Panc1 (cell line): Measurements from ENCODE around the gene TRIM31. TPM values are rescaled to one million over a fixed set of nuclear protein-coding genes. Genes with fewer than 3 reads are reported as not detected.

ENCODE experiments used
- ATAC-seq: fragments of 200-7000 bp; cut with Tn5 transposase; 2 replicates; pipeline ENCODE4 v1.9.1; 2020; ENCODE audit warnings: mild to moderate bottlenecking, moderate library complexity
- BruUV-seq: library from RNA; stranded (reverse); fragments of 400-500 nt; replicated peaks from 2 replicates; lab custom pipeline; 2021; lab: Mats Ljungman, UMichigan
- CTCF ChIA-PET: fragments of 300-600 bp; sonication (Branson Sonifier 250); formaldehyde crosslinking; loops from one replicate; lab custom pipeline; 2022; ENCODE audit warnings: antibody characterized with exemption; lab: Charles Lee
- POLR2A ChIA-PET: fragments of 300-600 bp; sonication (Branson Sonifier 250); formaldehyde crosslinking; loops from one replicate; lab custom pipeline; 2022; ENCODE audit warnings: antibody characterized with exemption; lab: Charles Lee
- DNase-seq: peaks from one replicate; pipeline ENCODE4 v3.0.0-alpha.2; 2010; ENCODE audit warnings: low read depth, low spot score
- H3K27ac ChIP-seq: 2 replicates; pipeline ENCODE4 v1.5.1; 2011; ENCODE audit warnings: mild to moderate bottlenecking, low read length, inconsistent platforms
- H3K27me3 ChIP-seq: fragments of 200-500 bp; sonication (Bioruptor generic); 2 replicates; pipeline ENCODE4 v1.6.0; 2014; ENCODE audit warnings: low read length, inconsistent platforms; ENCODE audit not compliant: control insufficient read depth, insufficient read depth
- H3K36me3 ChIP-seq: fragments of 200-500 bp; sonication (Bioruptor generic); 2 replicates; pipeline ENCODE4 v1.5.1; 2014; ENCODE audit warnings: inconsistent platforms, mild to moderate bottlenecking, low read length, moderate library complexity; ENCODE audit not compliant: control insufficient read depth, insufficient read depth
- H3K4me1 ChIP-seq: 2 replicates; pipeline ENCODE4 v1.5.1; 2011; ENCODE audit warnings: inconsistent platforms, mild to moderate bottlenecking, low read length, moderate library complexity; ENCODE audit not compliant: control insufficient read depth, insufficient read depth
- H3K4me3 ChIP-seq, 2 experiments: 2 replicates each; pipeline ENCODE4 v1.5.1; 2011 to 2012; ENCODE audit warnings: low read depth in 2 of 2, low read length in 2 of 2, mild to moderate bottlenecking in 2 of 2, inconsistent platforms in 1 of 2, moderate library complexity in 1 of 2
- H3K9me3 ChIP-seq: fragments of 200-500 bp; sonication (Bioruptor generic); 2 replicates; pipeline ENCODE4 v1.5.1; 2014; ENCODE audit warnings: low read depth, mild to moderate bottlenecking, inconsistent platforms, low read length, moderate library complexity; ENCODE audit not compliant: control insufficient read depth, insufficient read depth
- POLR2AphosphoS5 ChIP-seq: IDR thresholded peaks from 2 replicates; pipeline ENCODE4 v1.6.1; 2012; ENCODE audit warnings: mild to moderate bottlenecking, low read depth, low read length, moderate library complexity
- SIN3A ChIP-seq: IDR thresholded peaks from 2 replicates; pipeline ENCODE4 v1.6.1; 2012; ENCODE audit warnings: low read depth, mild to moderate bottlenecking, low read length, moderate library complexity, borderline replicate concordance; ENCODE audit not compliant: insufficient read depth
- TCF7L2 ChIP-seq: IDR thresholded peaks from 2 replicates; pipeline ENCODE4 v1.6.1; 2011; ENCODE audit warnings: mild to moderate bottlenecking, low read depth, low read length, inconsistent platforms
- in situ Hi-C: cut with HindIII; loops from 2 replicates; pipeline ENCODE4 v1.10.0; 2016; ENCODE audit warnings: low sequenced_read_pairs, low pct_unique_long_range_greater_than_20kb
- intact Hi-C: fragments of 100-400 bp; cut with micrococcal nuclease; formaldehyde crosslinking; loops from one replicate; pipeline ENCODE4 v1.10.0; 2022; ENCODE audit not compliant: unreplicated experiment
- total RNA-seq: library from RNA; stranded (reverse); gene quantifications from one replicate; pipeline ENCODE4 v1.2.1, GENCODE V29; 2021; ENCODE audit not compliant: unreplicated experiment
- TF ChIP-seq, protein P1 (sequence below), 2 experiments: IDR thresholded peaks; 2 replicates each; pipeline ENCODE4 v1.6.1; 2011 to 2012; ENCODE audit warnings: low read depth in 2 of 2, control low read depth in 1 of 2, low read length in 1 of 2, mild to moderate bottlenecking in 1 of 2, moderate library complexity in 1 of 2; ENCODE audit not compliant: insufficient read depth in 1 of 2
- TF ChIP-seq, protein P2 (sequence below): fragments of 450-650 bp; IDR thresholded peaks from 2 replicates; pipeline ENCODE4 v1.5.1; 2017; ENCODE audit warnings: mild to moderate bottlenecking

The TRIM31 gene
- total RNA-seq, 1 experiment from 2014 or later, result not detected

DNA sequence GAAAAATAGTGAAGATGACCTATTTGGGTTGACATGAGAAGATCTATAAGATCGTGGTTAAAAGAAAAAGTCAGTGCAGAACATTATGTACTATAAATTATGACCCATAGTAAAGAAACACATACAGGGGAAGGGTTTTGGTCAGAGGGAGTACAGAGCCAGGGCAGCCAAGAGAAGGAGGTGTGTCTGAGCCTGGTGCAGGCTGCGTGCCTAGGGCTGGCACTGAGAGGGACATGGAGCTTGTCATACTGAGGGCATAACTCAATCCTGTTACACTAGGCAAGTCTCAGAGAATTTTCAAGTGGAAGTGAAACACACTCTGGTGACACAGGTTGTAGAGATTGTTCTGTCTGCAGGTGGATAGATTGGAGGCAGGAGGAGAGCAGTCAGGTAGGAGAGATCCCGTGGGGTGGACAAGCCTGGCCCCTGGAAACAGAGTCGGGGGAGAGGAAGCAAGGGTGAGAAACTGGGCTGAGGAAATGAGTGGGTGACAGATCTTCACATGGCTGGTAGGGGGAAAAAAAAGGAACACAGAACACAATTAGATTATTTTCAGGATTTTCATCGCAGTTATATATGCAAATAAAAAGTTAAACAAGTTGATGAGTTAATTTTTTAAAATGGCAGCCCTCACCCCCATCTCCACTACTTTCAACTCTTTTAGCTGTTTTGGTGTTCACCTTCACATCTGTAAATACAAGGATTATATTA, 18.8 kb downstream of the TRIM31 start:
- TF ChIP-seq SIN3A (no peak), TCF7L2 (no peak), POLR2AphosphoS5 (no peak)
- TF ChIP-seq, protein P1, sequence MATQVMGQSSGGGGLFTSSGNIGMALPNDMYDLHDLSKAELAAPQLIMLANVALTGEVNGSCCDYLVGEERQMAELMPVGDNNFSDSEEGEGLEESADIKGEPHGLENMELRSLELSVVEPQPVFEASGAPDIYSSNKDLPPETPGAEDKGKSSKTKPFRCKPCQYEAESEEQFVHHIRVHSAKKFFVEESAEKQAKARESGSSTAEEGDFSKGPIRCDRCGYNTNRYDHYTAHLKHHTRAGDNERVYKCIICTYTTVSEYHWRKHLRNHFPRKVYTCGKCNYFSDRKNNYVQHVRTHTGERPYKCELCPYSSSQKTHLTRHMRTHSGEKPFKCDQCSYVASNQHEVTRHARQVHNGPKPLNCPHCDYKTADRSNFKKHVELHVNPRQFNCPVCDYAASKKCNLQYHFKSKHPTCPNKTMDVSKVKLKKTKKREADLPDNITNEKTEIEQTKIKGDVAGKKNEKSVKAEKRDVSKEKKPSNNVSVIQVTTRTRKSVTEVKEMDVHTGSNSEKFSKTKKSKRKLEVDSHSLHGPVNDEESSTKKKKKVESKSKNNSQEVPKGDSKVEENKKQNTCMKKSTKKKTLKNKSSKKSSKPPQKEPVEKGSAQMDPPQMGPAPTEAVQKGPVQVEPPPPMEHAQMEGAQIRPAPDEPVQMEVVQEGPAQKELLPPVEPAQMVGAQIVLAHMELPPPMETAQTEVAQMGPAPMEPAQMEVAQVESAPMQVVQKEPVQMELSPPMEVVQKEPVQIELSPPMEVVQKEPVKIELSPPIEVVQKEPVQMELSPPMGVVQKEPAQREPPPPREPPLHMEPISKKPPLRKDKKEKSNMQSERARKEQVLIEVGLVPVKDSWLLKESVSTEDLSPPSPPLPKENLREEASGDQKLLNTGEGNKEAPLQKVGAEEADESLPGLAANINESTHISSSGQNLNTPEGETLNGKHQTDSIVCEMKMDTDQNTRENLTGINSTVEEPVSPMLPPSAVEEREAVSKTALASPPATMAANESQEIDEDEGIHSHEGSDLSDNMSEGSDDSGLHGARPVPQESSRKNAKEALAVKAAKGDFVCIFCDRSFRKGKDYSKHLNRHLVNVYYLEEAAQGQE (IDR thresholded peaks at IDR 0.05; ENCODE audit: insufficient read depth in 1 of 2, low read depth in 2 of 2, low read length in 1 of 2), result no peak
- TF ChIP-seq, protein P2, sequence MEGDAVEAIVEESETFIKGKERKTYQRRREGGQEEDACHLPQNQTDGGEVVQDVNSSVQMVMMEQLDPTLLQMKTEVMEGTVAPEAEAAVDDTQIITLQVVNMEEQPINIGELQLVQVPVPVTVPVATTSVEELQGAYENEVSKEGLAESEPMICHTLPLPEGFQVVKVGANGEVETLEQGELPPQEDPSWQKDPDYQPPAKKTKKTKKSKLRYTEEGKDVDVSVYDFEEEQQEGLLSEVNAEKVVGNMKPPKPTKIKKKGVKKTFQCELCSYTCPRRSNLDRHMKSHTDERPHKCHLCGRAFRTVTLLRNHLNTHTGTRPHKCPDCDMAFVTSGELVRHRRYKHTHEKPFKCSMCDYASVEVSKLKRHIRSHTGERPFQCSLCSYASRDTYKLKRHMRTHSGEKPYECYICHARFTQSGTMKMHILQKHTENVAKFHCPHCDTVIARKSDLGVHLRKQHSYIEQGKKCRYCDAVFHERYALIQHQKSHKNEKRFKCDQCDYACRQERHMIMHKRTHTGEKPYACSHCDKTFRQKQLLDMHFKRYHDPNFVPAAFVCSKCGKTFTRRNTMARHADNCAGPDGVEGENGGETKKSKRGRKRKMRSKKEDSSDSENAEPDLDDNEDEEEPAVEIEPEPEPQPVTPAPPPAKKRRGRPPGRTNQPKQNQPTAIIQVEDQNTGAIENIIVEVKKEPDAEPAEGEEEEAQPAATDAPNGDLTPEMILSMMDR, result no peak
- POLR2A ChIA-PET, result no interaction called here
- in situ Hi-C loops (no loop called here), intact Hi-C loops (no loop called here)
- H3K9me3 ChIP-seq, result no peaks in the 10 kb centered on the region
- H3K4me3 ChIP-seq, result no peak overlapping the region
- CTCF ChIA-PET, result no interaction called here
- BruUV-seq, result no TSS peak
- H3K27me3 ChIP-seq, result 0 out of 2 replicates have a peak, but pooled peaks cover 2% of the 10 kb centered on the region
- DNase-seq (no peak), ATAC-seq (no peak)
- no peaks in the 10 kb centered on the region for H3K4me1 ChIP-seq
- H3K27ac ChIP-seq, result no peak overlapping the region
- no peaks in the 10 kb centered on the region for H3K36me3 ChIP-seq

DNA sequence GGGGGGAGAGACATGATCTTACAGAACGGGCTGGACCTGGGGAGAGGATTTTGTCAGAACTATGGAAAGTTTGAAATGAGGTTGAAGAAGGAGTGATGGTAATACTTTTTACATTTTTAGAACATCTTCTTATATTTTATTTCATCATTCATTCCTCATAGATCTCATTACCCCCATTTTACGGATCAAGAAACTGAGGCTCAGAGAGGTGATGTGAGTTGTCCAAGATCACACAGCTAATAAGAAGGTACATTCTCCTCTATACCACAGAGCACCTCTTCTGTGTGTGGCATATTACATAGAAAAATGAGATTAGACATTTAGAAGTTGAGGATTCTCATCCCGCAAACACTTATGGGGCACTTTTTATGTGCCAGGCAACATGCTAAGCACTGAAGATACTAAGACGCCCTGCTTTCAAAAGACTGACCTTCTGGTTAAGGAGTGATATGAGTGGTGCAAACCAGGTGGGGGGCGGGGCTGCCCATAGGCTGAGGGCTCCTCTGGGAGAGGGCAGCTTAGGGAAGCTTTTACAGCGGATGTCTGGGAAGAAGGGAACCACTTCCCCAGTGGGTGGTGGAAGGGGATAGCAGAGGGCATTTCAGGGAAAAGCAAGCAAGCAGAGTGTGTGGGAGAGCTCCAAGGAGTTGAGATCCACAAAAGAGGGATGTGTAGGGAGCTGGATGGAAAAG, 19.9 kb downstream of the TRIM31 start:
- Histone ChIP-seq H3K4me3 (no peak overlapping the region), H3K36me3 (no peaks in the 10 kb centered on the region), H3K9me3 (no peaks in the 10 kb centered on the region), H3K27ac (no peak overlapping the region), H3K4me1 (no peaks in the 10 kb centered on the region), H3K27me3 (0 out of 2 replicates have a peak, but pooled peaks cover 2% of the 10 kb centered on the region)
- TF ChIP-seq TCF7L2 (no peak), POLR2AphosphoS5 (no peak), SIN3A (no peak)
- TF ChIP-seq, protein P1 (IDR thresholded peaks at IDR 0.05; ENCODE audit: insufficient read depth in 1 of 2, low read depth in 2 of 2, low read length in 1 of 2), result no peak
- TF ChIP-seq, protein P2, result no peak
- no peak for ATAC-seq
- no TSS peak for BruUV-seq
- DNase-seq, result no peak
- intact Hi-C loops, result no loop called here
- in situ Hi-C loops, result no loop called here
- ChIA-PET CTCF (interaction anchor here (0.5 kb wide), 1 partner anchor 11 kb away, joined by 3 read pairs; no protein-coding TSS in a partner anchor), POLR2A (no interaction called here)
